Subcutaneous adipose tissue (tissue), 4 donors: ENCODE results near the gene LRP1B. TPM values are rescaled to one million over a fixed set of nuclear protein-coding genes. Genes with fewer than 3 reads are reported as not detected.

Experiments
- total RNA-seq, 4 donors: library from RNA; depleted of rRNA; stranded (reverse); fragments of >200 nt; gene quantifications; one replicate each; pipeline ENCODE4 v1.1.0, GENCODE V29; 2016
- TF ChIP-seq, protein P1 (sequence below): fragments of 450-650 bp; IDR thresholded peaks from one replicate; pipeline ENCODE4 v1.5.1; 2016; ENCODE audit warnings: low read depth, mild to moderate bottlenecking, control low read depth, antibody characterized with exemption, moderate library complexity

The LRP1B gene
- total RNA-seq, 4 donors from 2014 or later: 4.2 to 50.2 (median 14.7) TPM

DNA sequence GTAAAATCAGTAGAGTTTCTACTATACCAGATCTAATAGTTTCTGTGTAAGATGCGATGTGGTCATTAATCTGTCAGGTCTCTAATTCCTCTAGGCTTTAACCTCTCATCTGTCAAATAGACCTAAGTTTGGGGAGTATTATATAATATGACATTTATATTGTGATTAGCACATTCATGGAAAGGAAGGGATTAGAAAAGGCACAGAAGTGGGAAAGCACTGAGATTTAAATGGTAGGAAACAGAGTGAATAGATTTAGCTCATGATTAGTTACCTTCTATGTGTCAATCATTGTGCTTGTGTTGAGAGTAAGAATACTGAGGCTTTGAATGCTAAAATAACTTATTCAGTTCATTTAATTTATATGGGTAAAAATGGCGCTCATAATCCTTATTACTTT, 118.0 kb downstream of the LRP1B start:
- TF ChIP-seq, protein P1, sequence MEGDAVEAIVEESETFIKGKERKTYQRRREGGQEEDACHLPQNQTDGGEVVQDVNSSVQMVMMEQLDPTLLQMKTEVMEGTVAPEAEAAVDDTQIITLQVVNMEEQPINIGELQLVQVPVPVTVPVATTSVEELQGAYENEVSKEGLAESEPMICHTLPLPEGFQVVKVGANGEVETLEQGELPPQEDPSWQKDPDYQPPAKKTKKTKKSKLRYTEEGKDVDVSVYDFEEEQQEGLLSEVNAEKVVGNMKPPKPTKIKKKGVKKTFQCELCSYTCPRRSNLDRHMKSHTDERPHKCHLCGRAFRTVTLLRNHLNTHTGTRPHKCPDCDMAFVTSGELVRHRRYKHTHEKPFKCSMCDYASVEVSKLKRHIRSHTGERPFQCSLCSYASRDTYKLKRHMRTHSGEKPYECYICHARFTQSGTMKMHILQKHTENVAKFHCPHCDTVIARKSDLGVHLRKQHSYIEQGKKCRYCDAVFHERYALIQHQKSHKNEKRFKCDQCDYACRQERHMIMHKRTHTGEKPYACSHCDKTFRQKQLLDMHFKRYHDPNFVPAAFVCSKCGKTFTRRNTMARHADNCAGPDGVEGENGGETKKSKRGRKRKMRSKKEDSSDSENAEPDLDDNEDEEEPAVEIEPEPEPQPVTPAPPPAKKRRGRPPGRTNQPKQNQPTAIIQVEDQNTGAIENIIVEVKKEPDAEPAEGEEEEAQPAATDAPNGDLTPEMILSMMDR: no peak

- TF ChIP-seq, protein P1: no peak
Measured at GRCh38 chr2:142010477-142011270, 120.1 kb downstream of the LRP1B start.

DNA sequence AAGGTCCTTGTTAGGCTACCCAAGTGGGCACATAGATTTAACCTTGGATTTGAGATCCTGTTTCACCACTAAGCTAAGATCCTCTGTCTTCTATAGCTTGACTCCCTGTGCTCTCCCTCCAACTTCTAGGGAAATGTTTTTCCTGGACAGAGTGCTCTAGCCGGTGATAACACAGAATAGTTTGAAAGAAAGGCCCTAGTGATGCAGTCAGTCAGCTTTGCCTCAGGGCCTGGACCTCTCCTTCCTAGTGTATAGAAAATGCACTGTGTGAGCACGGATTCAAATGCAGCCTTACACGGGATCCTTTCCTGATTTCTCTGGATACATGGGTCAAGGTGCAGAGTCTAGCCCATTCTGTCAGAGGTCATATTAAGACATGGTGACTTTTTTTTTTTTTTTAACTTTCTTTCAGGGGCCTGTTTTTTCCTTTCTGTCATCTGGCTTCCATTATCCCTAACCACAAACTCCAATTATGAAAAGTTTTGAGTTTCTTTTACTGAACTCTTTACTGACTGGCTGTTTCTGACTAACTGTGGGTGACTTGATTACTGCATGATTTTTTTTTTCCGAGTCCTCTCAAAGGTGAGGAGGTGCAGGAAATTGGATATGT, 122.6 kb downstream of the LRP1B start:
- TF ChIP-seq, protein P1: no peak

DNA sequence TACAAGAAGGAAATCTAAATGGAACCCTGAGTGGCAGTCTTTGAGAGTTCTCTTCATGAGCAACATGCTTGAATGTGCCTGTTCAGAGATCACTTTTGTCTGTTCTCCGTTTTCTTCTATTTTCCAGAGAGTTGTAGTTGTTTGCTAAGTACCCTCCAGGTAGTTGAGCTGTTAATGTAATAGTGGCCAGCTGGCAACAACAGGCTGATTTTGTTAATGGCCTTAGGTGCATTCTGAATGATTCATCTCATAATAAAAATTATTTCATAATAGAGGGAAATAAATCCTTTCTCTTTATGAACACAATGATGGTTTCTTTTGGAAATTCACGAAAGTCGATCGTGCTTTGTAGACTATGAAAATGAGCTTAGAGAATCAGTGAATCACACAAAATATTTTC, 136.8 kb downstream of the LRP1B start:
- TF ChIP-seq, protein P1: no peak

DNA sequence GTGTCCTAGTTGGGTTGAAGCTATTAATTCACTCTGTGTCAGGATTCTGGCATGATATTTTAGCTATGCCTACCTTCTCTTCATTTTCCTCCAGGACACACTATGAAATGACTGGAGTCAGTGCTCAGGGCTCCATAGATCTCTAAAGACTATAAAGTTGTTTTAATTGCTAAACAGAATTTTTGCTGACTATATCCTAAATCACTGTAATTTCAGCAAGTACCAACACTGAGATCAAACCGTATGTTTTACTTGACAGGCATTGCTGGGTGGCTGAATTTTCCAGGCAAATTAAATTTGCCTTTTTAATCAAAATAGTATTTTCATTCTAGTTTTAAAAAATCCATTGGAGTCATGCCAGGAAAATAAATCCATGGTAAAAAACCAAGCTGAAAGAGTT, 138.1 kb downstream of the LRP1B start:
- TF ChIP-seq, protein P1: no peak

DNA sequence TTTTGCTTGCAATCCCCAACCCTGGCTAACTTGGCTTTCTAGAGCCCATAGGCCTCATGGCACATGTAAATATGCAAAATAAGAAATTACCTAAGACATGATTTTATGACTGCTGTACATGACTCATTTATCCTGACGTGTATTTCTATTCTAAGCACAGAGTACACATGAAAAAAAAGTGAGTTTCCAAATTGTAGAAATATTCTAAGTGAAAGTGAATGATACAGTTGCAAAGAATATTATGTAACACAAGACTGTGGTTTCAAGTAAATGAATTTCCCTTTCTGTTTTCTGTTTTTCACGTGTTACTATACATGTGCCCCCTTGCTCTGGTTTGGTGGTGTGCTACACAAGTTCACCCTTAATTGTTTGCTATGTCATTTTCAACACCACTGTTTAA, 162.4 kb downstream of the LRP1B start:
- TF ChIP-seq, protein P1: no peak

DNA sequence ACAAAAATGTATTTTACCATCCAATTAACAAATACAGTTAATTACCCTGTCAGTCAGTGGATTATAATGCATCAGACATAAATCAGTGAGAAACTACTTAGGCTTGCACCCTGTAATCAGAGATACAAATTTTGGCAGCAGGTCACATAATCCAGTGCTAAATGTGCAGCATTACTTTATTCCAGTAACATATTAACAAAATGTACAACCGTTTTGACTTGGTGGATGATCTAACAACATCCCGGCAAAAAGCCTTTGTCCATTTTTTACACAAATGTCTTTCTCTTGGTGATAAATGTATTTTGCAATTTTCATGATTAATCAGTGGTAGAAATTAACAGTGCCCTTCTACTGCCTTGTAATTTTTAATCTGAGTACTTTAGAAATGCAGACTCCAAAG, 162.8 kb downstream of the LRP1B start:
- TF ChIP-seq, protein P1: no peak
